HEK293 (cell line): ENCODE measurements around the gene RACGAP1.

Experiments used
- KLF1 ChIP-seq: fragments of 450-650 bp; formaldehyde crosslinking; IDR thresholded peaks from 2 replicates; pipeline ENCODE4 v1.5.1; 2016; ENCODE audit warnings: missing biosample characterization, missing genetic modification characterization
- KLF16 ChIP-seq: fragments of 450-650 bp; formaldehyde crosslinking; IDR thresholded peaks from 2 replicates; pipeline ENCODE4 v1.5.1; 2017; ENCODE audit warnings: missing biosample characterization, missing genetic modification characterization
- ZNF138 ChIP-seq: fragments of 450-650 bp; formaldehyde crosslinking; IDR thresholded peaks from 2 replicates; pipeline ENCODE4 v1.5.1; 2016; ENCODE audit warnings: missing biosample characterization, missing genetic modification characterization, borderline replicate concordance

- TF ChIP-seq KLF16 (tag by site-specific recombination) (no peak), KLF1 (tag by site-specific recombination) (no peak), ZNF138 (tag by site-specific recombination) (no peak)
Observed at GRCh38 chr12:50005175-50005574, 20.1 kb downstream of the RACGAP1 start.
